NB4 (cell line): Measurements from ENCODE around the gene LRP11.

ENCODE experiments used
- DNase-seq: peaks from one replicate; pipeline ENCODE4 v3.0.0; 2010; ENCODE audit warnings: low read depth
- H3K4me3 ChIP-seq: one replicate; pipeline ENCODE4 v1.5.1; 2011; ENCODE audit warnings: mild to moderate bottlenecking, low read depth, low read length, moderate library complexity
- MYC ChIP-seq: IDR thresholded peaks from 2 replicates; pipeline ENCODE4 v1.6.1; 2011; ENCODE audit warnings: low read depth, low read length
- POLR2A ChIP-seq: IDR thresholded peaks from 2 replicates; pipeline ENCODE4 v1.6.1; 2011; ENCODE audit warnings: mild to moderate bottlenecking; ENCODE audit not compliant: insufficient read length; ENCODE audit errors: extremely low read depth
- TF ChIP-seq, protein P1 (sequence below): IDR thresholded peaks from one replicate; pipeline ENCODE4 v1.5.1; 2012; ENCODE audit warnings: low read depth, low read length
- TF ChIP-seq, protein P2 (sequence below): IDR thresholded peaks from 2 replicates; pipeline ENCODE4 v1.6.1; 2011; ENCODE audit warnings: low read depth, low read length

Gene LRP11

GRCh38 chr6:149898966-149899365 lies 34.8 kb upstream of the LRP11 start:
- no peak overlapping the region for H3K4me3 ChIP-seq
- no peak for DNase-seq
- TF ChIP-seq POLR2A (no peak), MYC (no peak)
- TF ChIP-seq, protein P1, sequence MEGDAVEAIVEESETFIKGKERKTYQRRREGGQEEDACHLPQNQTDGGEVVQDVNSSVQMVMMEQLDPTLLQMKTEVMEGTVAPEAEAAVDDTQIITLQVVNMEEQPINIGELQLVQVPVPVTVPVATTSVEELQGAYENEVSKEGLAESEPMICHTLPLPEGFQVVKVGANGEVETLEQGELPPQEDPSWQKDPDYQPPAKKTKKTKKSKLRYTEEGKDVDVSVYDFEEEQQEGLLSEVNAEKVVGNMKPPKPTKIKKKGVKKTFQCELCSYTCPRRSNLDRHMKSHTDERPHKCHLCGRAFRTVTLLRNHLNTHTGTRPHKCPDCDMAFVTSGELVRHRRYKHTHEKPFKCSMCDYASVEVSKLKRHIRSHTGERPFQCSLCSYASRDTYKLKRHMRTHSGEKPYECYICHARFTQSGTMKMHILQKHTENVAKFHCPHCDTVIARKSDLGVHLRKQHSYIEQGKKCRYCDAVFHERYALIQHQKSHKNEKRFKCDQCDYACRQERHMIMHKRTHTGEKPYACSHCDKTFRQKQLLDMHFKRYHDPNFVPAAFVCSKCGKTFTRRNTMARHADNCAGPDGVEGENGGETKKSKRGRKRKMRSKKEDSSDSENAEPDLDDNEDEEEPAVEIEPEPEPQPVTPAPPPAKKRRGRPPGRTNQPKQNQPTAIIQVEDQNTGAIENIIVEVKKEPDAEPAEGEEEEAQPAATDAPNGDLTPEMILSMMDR, result no peak
- TF ChIP-seq, protein P2, sequence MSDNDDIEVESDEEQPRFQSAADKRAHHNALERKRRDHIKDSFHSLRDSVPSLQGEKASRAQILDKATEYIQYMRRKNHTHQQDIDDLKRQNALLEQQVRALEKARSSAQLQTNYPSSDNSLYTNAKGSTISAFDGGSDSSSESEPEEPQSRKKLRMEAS, result no peak

- TF ChIP-seq MYC (no peak), POLR2A (no peak)
- TF ChIP-seq, protein P2, result no peak
- TF ChIP-seq, protein P1, result no peak
- H3K4me3 ChIP-seq, result no peak within 1 kb of the TSS
- no peak for DNase-seq
Measured at GRCh38 chr6:149897855-149898744, 33.9 kb upstream of the LRP11 start, which contains the start of gene RAET1E. Gene RAET1E, minus strand, starts transcription at chr6:149898113. Its CDS starts 7,212 bp downstream, at chr6:149890901.

GRCh38 chr6:149897015-149897697 lies 33.0 kb upstream of the LRP11 start:
- TF ChIP-seq, protein P1, result no peak
- no peak for TF ChIP-seq MYC
- TF ChIP-seq, protein P2, result no peak
- no peak for TF ChIP-seq POLR2A
- no peak for DNase-seq
- no peak overlapping the region for H3K4me3 ChIP-seq

DNA sequence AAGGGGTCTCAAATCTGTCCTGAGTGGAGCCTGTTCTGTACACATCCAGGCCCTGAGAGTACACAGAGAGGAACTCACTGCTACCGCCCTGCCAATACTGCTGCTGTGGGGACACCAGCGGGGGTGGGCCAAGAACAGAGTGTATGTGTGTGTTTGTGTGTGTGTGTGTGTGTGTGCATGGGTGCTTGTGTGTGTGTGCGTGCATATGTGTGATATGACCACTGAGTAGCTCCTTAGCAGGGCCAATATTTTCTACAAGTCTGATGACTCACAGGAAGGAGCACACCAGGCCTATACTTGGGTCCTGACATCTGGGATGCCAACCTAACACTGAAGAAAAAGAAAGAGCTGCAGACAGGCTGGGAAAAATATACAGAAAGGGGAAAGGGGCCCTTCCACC lies 32.3 kb upstream of the LRP11 start:
- no peak overlapping the region for H3K4me3 ChIP-seq
- DNase-seq, result no peak
- TF ChIP-seq, protein P2, result no peak
- TF ChIP-seq POLR2A (no peak), MYC (no peak)
- TF ChIP-seq, protein P1, result no peak

DNA sequence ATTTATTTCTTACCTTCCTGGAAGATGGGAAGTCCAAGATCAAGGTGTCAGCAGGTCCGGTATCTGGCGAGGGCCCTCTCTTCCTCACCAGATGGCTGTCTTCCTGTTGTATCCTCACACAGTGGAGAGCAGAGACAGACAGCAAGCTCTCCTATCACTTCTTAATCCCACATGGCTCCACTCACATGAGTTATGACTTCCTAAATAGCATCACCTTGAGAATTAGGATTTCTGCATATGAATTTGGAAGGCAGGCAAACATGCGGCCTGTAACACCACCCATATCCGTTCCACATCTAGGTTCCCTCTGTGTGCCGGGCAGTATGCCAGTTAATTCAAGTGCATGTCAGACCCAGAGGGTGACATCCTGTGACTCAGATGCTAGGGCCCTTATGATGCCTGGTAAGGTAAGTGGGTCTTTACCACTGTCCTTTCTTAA lies 31.7 kb upstream of the LRP11 start:
- TF ChIP-seq MYC (no peak), POLR2A (no peak)
- TF ChIP-seq, protein P2, result no peak
- TF ChIP-seq, protein P1, result no peak
- H3K4me3 ChIP-seq, result no peak overlapping the region
- no peak for DNase-seq
